ENCODE data around the gene RNF223.

Gene RNF223

GRCh38 chr1:1024149-1024770 lies 49.8 kb downstream of the RNF223 start:
- no peak for DNase-seq

GRCh38 chr1:1023700-1024099 lies 50.4 kb downstream of the RNF223 start:
- no peak for DNase-seq

GRCh38 chr1:1022302-1023009 lies 51.6 kb downstream of the RNF223 start:
- no peak for DNase-seq

GRCh38 chr1:1021920-1022259 lies 52.2 kb downstream of the RNF223 start:
- DNase-seq: no peak

GRCh38 chr1:1021010-1021919 lies 52.8 kb downstream of the RNF223 start:
- peak; percentile 29 to 32 for DNase-seq

Measured in SW 1271 (cell line).